Thoracic aorta (tissue), 2 donors: ENCODE measurements around the gene LYRM4. TPM values are rescaled to one million over a fixed set of nuclear protein-coding genes. Genes with fewer than 3 reads are reported as not detected.

ENCODE experiments used
- ATAC-seq: fragments of 150-250 bp; one replicate; pipeline ENCODE4 v1.8.0; 2017; ENCODE audit warnings: low read depth; ENCODE audit not compliant: insufficient number of reproducible peaks, low FRiP score
- DNase-seq: peaks from one replicate; pipeline ENCODE4 v3.0.0-alpha.2; 2020; ENCODE audit warnings: low spot score
- H3K27ac ChIP-seq, 2 donors: fragments of 200-600 bp; sonication (generic); 1 replicate in 1 of 2; 2 replicates in 1 of 2; pipeline ENCODE4 v1.5.1; 2016; ENCODE audit warnings: mild to moderate bottlenecking in 2 of 2, moderate library complexity in 2 of 2
- H3K27me3 ChIP-seq: fragments of 200-600 bp; sonication (generic); replicated peaks from 2 replicates; pipeline ENCODE4 v1.6.0; 2016; ENCODE audit warnings: mild to moderate bottlenecking; ENCODE audit not compliant: insufficient read depth
- H3K36me3 ChIP-seq: fragments of 200-600 bp; sonication (generic); one replicate; pipeline ENCODE4 v1.5.1; 2016
- H3K4me1 ChIP-seq, 2 donors: fragments of 200-600 bp; sonication (generic); 1 replicate in 1 of 2; 2 replicates in 1 of 2; pipeline versions ENCODE4 v1.5.1 to v1.6.0; 2016; ENCODE audit warnings: low read depth in 2 of 2, mild to moderate bottlenecking in 1 of 2; ENCODE audit not compliant: control insufficient read depth in 1 of 2
- H3K4me3 ChIP-seq: fragments of 200-600 bp; sonication (generic); 2 replicates; pipeline ENCODE4 v1.5.1; 2016; ENCODE audit warnings: mild to moderate bottlenecking
- H3K9me3 ChIP-seq: fragments of 200-600 bp; sonication (generic); 2 replicates; pipeline ENCODE4 v1.5.1; 2016
- total RNA-seq, 2 donors: library from RNA; depleted of rRNA; stranded (reverse); fragments of >200 nt; gene quantifications; one replicate each; pipeline versions ENCODE4 v1.1.0 to v1.2.3, GENCODE V29; 2016
- TF ChIP-seq, protein P1 (sequence below): fragments of 200-600 bp; sonication (generic); IDR thresholded peaks from one replicate; pipeline ENCODE4 v1.5.1; 2019; ENCODE audit warnings: antibody characterized with exemption

The LYRM4 gene
- 10 to 100 TPM in 1 of 2 donors, 1 to 10 TPM in 1; 6.9 to 27.2 TPM for total RNA-seq

GRCh38 chr6:5260661-5261544, at the start of gene LYRM4, which contains the start of gene FARS2:
Gene LYRM4 (minus strand): TSS chr6:5260950. CDS start chr6:5260733, 217 bp downstream.
Gene FARS2 (plus strand): TSS chr6:5261513.
- H3K36me3 ChIP-seq: no peaks in the 10 kb centered on the region
- TF ChIP-seq, protein P1, sequence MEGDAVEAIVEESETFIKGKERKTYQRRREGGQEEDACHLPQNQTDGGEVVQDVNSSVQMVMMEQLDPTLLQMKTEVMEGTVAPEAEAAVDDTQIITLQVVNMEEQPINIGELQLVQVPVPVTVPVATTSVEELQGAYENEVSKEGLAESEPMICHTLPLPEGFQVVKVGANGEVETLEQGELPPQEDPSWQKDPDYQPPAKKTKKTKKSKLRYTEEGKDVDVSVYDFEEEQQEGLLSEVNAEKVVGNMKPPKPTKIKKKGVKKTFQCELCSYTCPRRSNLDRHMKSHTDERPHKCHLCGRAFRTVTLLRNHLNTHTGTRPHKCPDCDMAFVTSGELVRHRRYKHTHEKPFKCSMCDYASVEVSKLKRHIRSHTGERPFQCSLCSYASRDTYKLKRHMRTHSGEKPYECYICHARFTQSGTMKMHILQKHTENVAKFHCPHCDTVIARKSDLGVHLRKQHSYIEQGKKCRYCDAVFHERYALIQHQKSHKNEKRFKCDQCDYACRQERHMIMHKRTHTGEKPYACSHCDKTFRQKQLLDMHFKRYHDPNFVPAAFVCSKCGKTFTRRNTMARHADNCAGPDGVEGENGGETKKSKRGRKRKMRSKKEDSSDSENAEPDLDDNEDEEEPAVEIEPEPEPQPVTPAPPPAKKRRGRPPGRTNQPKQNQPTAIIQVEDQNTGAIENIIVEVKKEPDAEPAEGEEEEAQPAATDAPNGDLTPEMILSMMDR: peak; percentile 55

GRCh38 chr6:5308066-5308465, 47.3 kb upstream of the LYRM4 start:
- ATAC-seq: no peak
- Histone ChIP-seq H3K27ac (no peak overlapping the region), H3K27me3 (no peaks in the 10 kb centered on the region), H3K4me3 (no peak overlapping the region), H3K4me1 (no peaks in the 10 kb centered on the region), H3K36me3 (no peaks in the 10 kb centered on the region), H3K9me3 (no peaks in the 10 kb centered on the region)
- TF ChIP-seq, protein P1: no peak
- DNase-seq: no peak

More at GRCh38 chr6:5260661-5261544, at the start of gene LYRM4, which contains the start of gene FARS2:
- H3K27me3 ChIP-seq: no peaks in the 10 kb centered on the region
- no peaks in the 10 kb centered on the region for H3K9me3 ChIP-seq
- ATAC-seq: peak; percentile 97
- H3K4me1 ChIP-seq: peaks cover 14 to 21% of the 10 kb centered on the region in 2 donors
- peak within 1 kb of the TSS; percentile 79 for H3K4me3 ChIP-seq
- DNase-seq: peak; percentile 50
- peak within 1 kb of the TSS; percentile 92 to 100 for H3K27ac ChIP-seq

- no peaks in the 10 kb centered on the region for H3K36me3 ChIP-seq
- no peaks in the 10 kb centered on the region for H3K9me3 ChIP-seq
- H3K27ac ChIP-seq: no peak overlapping the region
- H3K27me3 ChIP-seq: no peaks in the 10 kb centered on the region
- H3K4me1 ChIP-seq: peaks cover 3 to 6% of the 10 kb centered on the region in 2 donors
- H3K4me3 ChIP-seq: no peak overlapping the region
- ATAC-seq (no peak), DNase-seq (no peak)
- TF ChIP-seq, protein P1: no peak
Measured at GRCh38 chr6:5307058-5307457, 46.3 kb upstream of the LYRM4 start.

DNA sequence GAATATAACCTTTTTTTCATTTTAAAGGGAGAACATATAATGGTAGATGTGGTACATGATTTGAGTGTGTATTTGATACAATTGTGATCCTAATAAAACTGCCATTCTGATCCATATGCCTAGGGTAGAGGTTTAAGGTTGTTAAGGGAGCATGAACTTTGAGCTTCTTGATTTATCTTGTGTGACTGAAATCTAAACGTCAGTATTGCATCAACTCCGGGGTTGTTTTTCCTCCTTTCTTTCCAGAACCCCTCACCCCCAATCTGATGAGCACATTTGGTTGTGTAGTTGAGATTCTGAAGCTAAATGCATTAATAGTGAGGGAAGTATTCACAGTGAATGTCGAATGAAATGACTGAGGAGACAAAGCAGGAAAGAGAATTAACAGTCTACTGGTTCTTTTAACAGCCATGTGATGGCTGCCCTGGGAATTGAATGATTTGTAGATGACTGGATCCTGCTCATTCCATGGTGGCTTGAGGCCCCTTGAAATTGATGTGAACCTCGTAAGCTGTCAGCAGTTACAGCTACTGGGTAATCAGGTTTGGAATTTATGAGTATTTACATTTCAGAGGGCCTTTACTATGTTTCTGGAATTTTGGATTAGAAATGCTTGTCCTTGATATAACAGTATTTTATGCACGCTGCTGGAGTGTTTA, 45.3 kb upstream of the LYRM4 start:
- H3K36me3 ChIP-seq: no peaks in the 10 kb centered on the region
- no peak overlapping the region for H3K27ac ChIP-seq
- H3K9me3 ChIP-seq: no peaks in the 10 kb centered on the region
- H3K4me3 ChIP-seq: no peak overlapping the region
- no peaks in the 10 kb centered on the region for H3K27me3 ChIP-seq
- ATAC-seq: no peak
- TF ChIP-seq, protein P1: no peak
- DNase-seq: no peak
- H3K4me1 ChIP-seq: peaks cover 3 to 7% of the 10 kb centered on the region in 2 donors

GRCh38 chr6:5303682-5304081, 42.9 kb upstream of the LYRM4 start:
- Histone ChIP-seq H3K4me1 (peaks cover 3 to 7% of the 10 kb centered on the region in 2 donors), H3K36me3 (no peaks in the 10 kb centered on the region), H3K27me3 (no peaks in the 10 kb centered on the region), H3K4me3 (no peak overlapping the region), H3K9me3 (no peaks in the 10 kb centered on the region), H3K27ac (no peak overlapping the region)
- DNase-seq: no peak
- TF ChIP-seq, protein P1: no peak
- no peak for ATAC-seq
